Measurements from ENCODE around the gene KANSL1. TPM values are rescaled to one million over a fixed set of nuclear protein-coding genes. Genes with fewer than 3 reads are reported as not detected.

The KANSL1 gene
- total RNA-seq, 1 donor from 2014 or later: 191 TPM

DNA sequence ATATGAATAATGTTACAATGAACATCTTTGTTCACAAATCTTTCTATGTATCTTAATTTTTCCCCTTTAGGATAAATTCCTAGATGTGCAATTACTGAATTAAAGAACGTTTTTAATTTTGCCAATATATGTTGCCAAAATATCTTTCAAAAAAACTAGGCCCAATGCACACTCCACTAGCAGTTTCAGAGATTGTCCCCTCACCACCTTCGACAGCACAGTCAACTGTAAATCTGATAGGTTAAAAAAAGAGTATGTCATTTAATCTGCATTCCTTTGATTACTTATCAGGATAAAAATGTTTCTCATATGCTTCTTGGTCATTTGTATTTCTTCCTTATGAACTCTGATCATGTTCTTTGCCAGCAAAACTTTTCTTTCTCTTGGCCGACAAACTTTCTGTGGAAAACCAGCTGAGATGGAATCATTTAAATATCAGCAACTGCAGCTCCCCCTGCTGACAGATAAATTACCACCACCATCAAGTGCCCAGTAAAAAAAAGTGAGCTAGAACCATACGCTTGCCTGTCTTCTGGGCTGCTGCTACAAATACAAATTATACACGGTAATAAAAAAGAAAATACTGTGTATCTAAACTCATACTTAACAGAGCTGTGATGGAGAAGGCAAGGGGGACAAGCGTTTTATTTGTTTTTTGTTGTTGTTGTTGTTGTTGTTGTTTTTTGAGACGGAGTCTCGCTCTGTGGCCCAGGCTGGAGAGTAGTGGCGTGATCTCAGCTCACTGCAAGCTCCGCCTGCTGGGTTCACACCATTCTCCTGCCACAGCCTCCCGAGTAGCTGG lies 19.6 kb upstream of the KANSL1 start:
- no peaks in the 10 kb centered on the region for H3K27me3 Mint-ChIP-seq (ENCODE audit: unreplicated experiment)
- H3K36me3 Mint-ChIP-seq (ENCODE audit: unreplicated experiment): peaks cover 4% of the 10 kb centered on the region
- no peak overlapping the region for H3K4me3 Mint-ChIP-seq (ENCODE audit: unreplicated experiment)
- H3K27ac Mint-ChIP-seq (ENCODE audit: unreplicated experiment): no peak overlapping the region
- DNase-seq: peak; percentile 47
- no peaks in the 10 kb centered on the region for H3K4me1 Mint-ChIP-seq (ENCODE audit: low read depth, unreplicated experiment)
- TF ChIP-seq, protein P1, sequence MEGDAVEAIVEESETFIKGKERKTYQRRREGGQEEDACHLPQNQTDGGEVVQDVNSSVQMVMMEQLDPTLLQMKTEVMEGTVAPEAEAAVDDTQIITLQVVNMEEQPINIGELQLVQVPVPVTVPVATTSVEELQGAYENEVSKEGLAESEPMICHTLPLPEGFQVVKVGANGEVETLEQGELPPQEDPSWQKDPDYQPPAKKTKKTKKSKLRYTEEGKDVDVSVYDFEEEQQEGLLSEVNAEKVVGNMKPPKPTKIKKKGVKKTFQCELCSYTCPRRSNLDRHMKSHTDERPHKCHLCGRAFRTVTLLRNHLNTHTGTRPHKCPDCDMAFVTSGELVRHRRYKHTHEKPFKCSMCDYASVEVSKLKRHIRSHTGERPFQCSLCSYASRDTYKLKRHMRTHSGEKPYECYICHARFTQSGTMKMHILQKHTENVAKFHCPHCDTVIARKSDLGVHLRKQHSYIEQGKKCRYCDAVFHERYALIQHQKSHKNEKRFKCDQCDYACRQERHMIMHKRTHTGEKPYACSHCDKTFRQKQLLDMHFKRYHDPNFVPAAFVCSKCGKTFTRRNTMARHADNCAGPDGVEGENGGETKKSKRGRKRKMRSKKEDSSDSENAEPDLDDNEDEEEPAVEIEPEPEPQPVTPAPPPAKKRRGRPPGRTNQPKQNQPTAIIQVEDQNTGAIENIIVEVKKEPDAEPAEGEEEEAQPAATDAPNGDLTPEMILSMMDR (IDR thresholded peaks at IDR 0.05; ENCODE audit: partially characterized antibody, unreplicated experiment): peak; percentile 84
- peaks cover 1% of the 10 kb centered on the region for H3K9me3 Mint-ChIP-seq (ENCODE audit: unreplicated experiment)

- Mint-ChIP-seq H3K9me3 (ENCODE audit: unreplicated experiment) (no peaks in the 10 kb centered on the region), H3K4me3 (ENCODE audit: unreplicated experiment) (no peak overlapping the region), H3K27me3 (ENCODE audit: unreplicated experiment) (no peaks in the 10 kb centered on the region), H3K4me1 (ENCODE audit: low read depth, unreplicated experiment) (no peaks in the 10 kb centered on the region), H3K36me3 (ENCODE audit: unreplicated experiment) (peaks cover 8% of the 10 kb centered on the region), H3K27ac (ENCODE audit: unreplicated experiment) (no peak overlapping the region)
- TF ChIP-seq, protein P1 (IDR thresholded peaks at IDR 0.05; ENCODE audit: partially characterized antibody, unreplicated experiment): no peak
- DNase-seq: no peak
Measured at GRCh38 chr17:46208997-46209396, 15.8 kb upstream of the KANSL1 start.

DNA sequence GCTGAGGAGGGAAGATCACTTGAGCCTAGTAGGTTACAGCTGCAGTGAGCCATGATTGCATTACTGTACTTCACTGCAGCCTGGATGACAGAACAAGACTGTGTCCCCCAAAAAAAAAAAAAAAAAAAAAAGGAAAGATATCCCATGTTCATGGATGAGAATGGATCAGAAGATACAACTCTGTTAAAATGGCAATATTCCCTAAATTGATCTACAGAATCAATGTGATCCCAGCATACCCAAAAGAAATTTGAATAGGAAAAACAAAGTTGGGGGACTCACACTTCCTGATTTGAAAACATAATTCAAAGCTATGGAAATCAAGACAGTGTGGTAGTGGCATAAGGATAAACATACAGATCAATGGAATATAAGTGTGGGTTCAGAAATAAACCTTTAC lies 12.7 kb upstream of the KANSL1 start:
- H3K27me3 Mint-ChIP-seq (ENCODE audit: unreplicated experiment): no peaks in the 10 kb centered on the region
- TF ChIP-seq, protein P1 (IDR thresholded peaks at IDR 0.05; ENCODE audit: partially characterized antibody, unreplicated experiment): no peak
- no peaks in the 10 kb centered on the region for H3K4me1 Mint-ChIP-seq (ENCODE audit: low read depth, unreplicated experiment)
- no peak for DNase-seq
- no peaks in the 10 kb centered on the region for H3K9me3 Mint-ChIP-seq (ENCODE audit: unreplicated experiment)
- no peak overlapping the region for H3K4me3 Mint-ChIP-seq (ENCODE audit: unreplicated experiment)
- peaks cover 8% of the 10 kb centered on the region for H3K36me3 Mint-ChIP-seq (ENCODE audit: unreplicated experiment)
- H3K27ac Mint-ChIP-seq (ENCODE audit: unreplicated experiment): no peak overlapping the region

GRCh38 chr17:46202424-46202823 lies 9.2 kb upstream of the KANSL1 start:
- no peak overlapping the region for H3K4me3 Mint-ChIP-seq (ENCODE audit: unreplicated experiment)
- no peak overlapping the region for H3K27ac Mint-ChIP-seq (ENCODE audit: unreplicated experiment)
- H3K4me1 Mint-ChIP-seq (ENCODE audit: low read depth, unreplicated experiment): no peaks in the 10 kb centered on the region
- H3K36me3 Mint-ChIP-seq (ENCODE audit: unreplicated experiment): peaks cover 8% of the 10 kb centered on the region
- no peaks in the 10 kb centered on the region for H3K9me3 Mint-ChIP-seq (ENCODE audit: unreplicated experiment)
- H3K27me3 Mint-ChIP-seq (ENCODE audit: unreplicated experiment): no peaks in the 10 kb centered on the region
- DNase-seq: no peak
- TF ChIP-seq, protein P1 (IDR thresholded peaks at IDR 0.05; ENCODE audit: partially characterized antibody, unreplicated experiment): no peak

DNA sequence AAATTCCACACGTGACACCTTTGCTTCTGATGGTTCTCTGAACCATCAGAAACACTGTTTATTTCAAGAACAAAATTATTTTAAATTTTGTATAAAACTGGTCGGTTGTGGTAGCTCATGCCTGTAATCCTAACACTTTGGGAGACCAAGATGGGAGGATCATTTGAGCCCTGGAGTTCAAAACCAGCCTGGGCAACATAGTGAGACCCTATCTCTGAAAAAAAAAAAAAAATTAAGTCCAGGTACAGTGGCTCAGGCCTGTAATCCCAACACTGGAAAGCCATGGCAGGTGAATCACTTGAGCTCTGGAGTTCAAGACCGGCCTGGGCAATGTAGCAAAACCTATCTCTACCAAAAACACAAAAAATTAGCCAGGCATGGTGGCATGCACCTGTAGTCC lies 8.3 kb upstream of the KANSL1 start:
- no peaks in the 10 kb centered on the region for H3K27me3 Mint-ChIP-seq (ENCODE audit: unreplicated experiment)
- no peak for DNase-seq
- H3K36me3 Mint-ChIP-seq (ENCODE audit: unreplicated experiment): peaks cover 8% of the 10 kb centered on the region
- H3K9me3 Mint-ChIP-seq (ENCODE audit: unreplicated experiment): peaks cover 5% of the 10 kb centered on the region
- TF ChIP-seq, protein P1 (IDR thresholded peaks at IDR 0.05; ENCODE audit: partially characterized antibody, unreplicated experiment): no peak
- H3K4me1 Mint-ChIP-seq (ENCODE audit: low read depth, unreplicated experiment): no peaks in the 10 kb centered on the region
- no peak overlapping the region for H3K27ac Mint-ChIP-seq (ENCODE audit: unreplicated experiment)
- no peak overlapping the region for H3K4me3 Mint-ChIP-seq (ENCODE audit: unreplicated experiment)
